Memory B cell (primary cell): ENCODE measurements around the gene SZT2.
"Not testable (repeated sequence)": the region's sequence is repeated elsewhere in the genome, so short reads cannot be mapped to it uniquely, and the experiment has no call there.

ENCODE experiments used
- ATAC-seq: fragments of 150-1000 bp; cut with Tn5 transposase; 2 replicates; pipeline ENCODE4 v1.10.0; 2021; ENCODE audit warnings: low read depth, mild to moderate bottlenecking, moderate library complexity
- DNase-seq, 2 donors: peaks; one replicate each; pipeline ENCODE4 v3.0.0; 2022; ENCODE audit warnings: low spot score in 2 of 2
- H3K27ac Mint-ChIP-seq: one replicate; pipeline ENCODE4 v1.8.0; 2022; ENCODE audit warnings: mild to moderate bottlenecking, moderate library complexity, mixed read lengths
- H3K27me3 Mint-ChIP-seq: one replicate; pipeline ENCODE4 v1.8.0; 2022; ENCODE audit warnings: mixed read lengths
- H3K36me3 Mint-ChIP-seq: one replicate; pipeline ENCODE4 v1.8.0; 2022; ENCODE audit warnings: mild to moderate bottlenecking, mixed read lengths
- H3K4me1 Mint-ChIP-seq: one replicate; pipeline ENCODE4 v1.8.0; 2022; ENCODE audit warnings: mixed read lengths
- H3K4me3 Mint-ChIP-seq: one replicate; pipeline ENCODE4 v1.8.0; 2022; ENCODE audit warnings: mild to moderate bottlenecking, moderate library complexity, mixed read lengths
- H3K9me3 Mint-ChIP-seq: one replicate; pipeline ENCODE4 v1.8.0; 2022; ENCODE audit warnings: mixed read lengths

Gene SZT2

GRCh38 chr1:43491061-43491460 is 101.4 kb downstream of the SZT2 start:
- ATAC-seq (no peak), DNase-seq (no peak)
- Mint-ChIP-seq H3K4me3 (no peak overlapping the region), H3K27ac (no peak overlapping the region), H3K27me3 (peaks cover 8% of the 10 kb centered on the region), H3K4me1 (no peaks in the 10 kb centered on the region), H3K36me3 (peaks cover 2% of the 10 kb centered on the region), H3K9me3 (peaks cover 24% of the 10 kb centered on the region)

GRCh38 chr1:43492826-43493225 is 103.1 kb downstream of the SZT2 start:
- Mint-ChIP-seq H3K9me3 (peaks cover 20% of the 10 kb centered on the region), H3K36me3 (peaks cover 2% of the 10 kb centered on the region), H3K4me1 (no peaks in the 10 kb centered on the region), H3K27ac (no peak overlapping the region), H3K27me3 (peaks cover 6% of the 10 kb centered on the region), H3K4me3 (no peak overlapping the region)
- DNase-seq (no peak), ATAC-seq (no peak)

GRCh38 chr1:43493661-43494450 is 104.2 kb downstream of the SZT2 start:
- no peak for ATAC-seq
- Mint-ChIP-seq H3K4me3 (no peak overlapping the region), H3K9me3 (peaks cover 16% of the 10 kb centered on the region), H3K27ac (no peak overlapping the region), H3K4me1 (no peaks in the 10 kb centered on the region), H3K36me3 (peaks cover 2% of the 10 kb centered on the region), H3K27me3 (peaks cover 6% of the 10 kb centered on the region)
- no peak for DNase-seq

- Mint-ChIP-seq H3K27ac (no peak overlapping the region), H3K9me3 (peaks cover 8% of the 10 kb centered on the region), H3K27me3 (peaks cover 11% of the 10 kb centered on the region), H3K4me1 (no peaks in the 10 kb centered on the region), H3K4me3 (no peak overlapping the region), H3K36me3 (peaks cover under 1% of the 10 kb centered on the region)
- DNase-seq (no peak), ATAC-seq (no peak)
These were observed 105.5 kb downstream of the SZT2 start for GRCh38 chr1:43495204-43495603.

- H3K4me3 Mint-ChIP-seq = no peak overlapping the region
- no peak overlapping the region for H3K27ac Mint-ChIP-seq
- H3K36me3 Mint-ChIP-seq = no peaks in the 10 kb centered on the region
- no peaks in the 10 kb centered on the region for H3K9me3 Mint-ChIP-seq
- DNase-seq = no peak
- H3K27me3 Mint-ChIP-seq = peaks cover 11% of the 10 kb centered on the region
- ATAC-seq = no peak
- H3K4me1 Mint-ChIP-seq = no peaks in the 10 kb centered on the region
These were observed 110.2 kb downstream of the SZT2 start for GRCh38 chr1:43499898-43500297.

GRCh38 chr1:43501806-43502205 is 112.1 kb downstream of the SZT2 start:
- not testable (repeated sequence) for H3K36me3 Mint-ChIP-seq, ATAC-seq, H3K4me3 Mint-ChIP-seq, H3K27ac Mint-ChIP-seq, H3K4me1 Mint-ChIP-seq, H3K9me3 Mint-ChIP-seq, DNase-seq
- H3K27me3 Mint-ChIP-seq = peaks cover 14% of the 10 kb centered on the region

- peaks cover 21% of the 10 kb centered on the region for H3K27me3 Mint-ChIP-seq
- H3K4me3 Mint-ChIP-seq = no peak overlapping the region
- H3K27ac Mint-ChIP-seq = no peak overlapping the region
- no peak for ATAC-seq
- no peaks in the 10 kb centered on the region for H3K4me1 Mint-ChIP-seq
- DNase-seq = no peak
- no peaks in the 10 kb centered on the region for H3K9me3 Mint-ChIP-seq
- no peaks in the 10 kb centered on the region for H3K36me3 Mint-ChIP-seq
These were observed 113.8 kb downstream of the SZT2 start for GRCh38 chr1:43503534-43503933.
